PC-3 (cell line): ENCODE measurements around the gene PAQR9. TPM values are rescaled to one million over a fixed set of nuclear protein-coding genes. Genes with fewer than 3 reads are reported as not detected.
"Not testable (repeated sequence)": the region's sequence is repeated elsewhere in the genome, so short reads cannot be mapped to it uniquely, and the experiment has no call there.

Experiments used
- ATAC-seq: fragments of 200-7000 bp; cut with Tn5 transposase; 2 replicates; pipeline ENCODE4 v1.9.1; 2020; ENCODE audit warnings: mild to moderate bottlenecking, moderate library complexity
- BruUV-seq: library from RNA; stranded (reverse); fragments of 400-500 nt; replicated peaks from 2 replicates; lab custom pipeline; 2021; lab: Mats Ljungman, UMichigan
- CTCF ChIA-PET: fragments of 300-600 bp; sonication (Branson Sonifier 250); formaldehyde crosslinking; loops from one replicate; lab custom pipeline; 2022; ENCODE audit warnings: antibody characterized with exemption; lab: Charles Lee
- POLR2A ChIA-PET: fragments of 300-600 bp; sonication (Branson Sonifier 250); formaldehyde crosslinking; loops from one replicate; lab custom pipeline; 2022; ENCODE audit warnings: antibody characterized with exemption; ENCODE audit not compliant: unreplicated experiment; lab: Charles Lee
- DNase-seq: peaks from one replicate; pipeline ENCODE4 v3.0.0-alpha.2; 2015
- H2AFZ ChIP-seq: fragments of 300-600 bp; sonication (generic); 2 replicates; pipeline ENCODE4 v1.6.0; 2016; ENCODE audit warnings: antibody characterized with exemption, low read length
- H3F3A ChIP-seq: fragments of 300-600 bp; sonication (generic); one replicate; pipeline ENCODE4 v1.6.0; 2017; ENCODE audit warnings: antibody characterized with exemption, low read length, control low read depth, mild to moderate bottlenecking; ENCODE audit not compliant: unreplicated experiment
- H3K27ac ChIP-seq: fragments of 300-600 bp; sonication (generic); 2 replicates; pipeline ENCODE4 v1.5.1; 2016; ENCODE audit warnings: mild to moderate bottlenecking, low read length
- H3K27me3 ChIP-seq: fragments of 300-600 bp; sonication (generic); 2 replicates; pipeline ENCODE4 v1.6.1; 2016; ENCODE audit warnings: low read length, mixed read lengths
- H3K36me3 ChIP-seq: fragments of 300-600 bp; sonication (generic); 2 replicates; pipeline ENCODE4 v1.6.1; 2016; ENCODE audit warnings: low read depth, mixed run types, low read length, mixed read lengths
- H3K4me1 ChIP-seq: fragments of 300-600 bp; sonication (generic); 2 replicates; pipeline ENCODE4 v1.5.1; 2016; ENCODE audit warnings: low read length; ENCODE audit not compliant: insufficient read depth
- H3K4me2 ChIP-seq: fragments of 300-600 bp; sonication (generic); 2 replicates; pipeline ENCODE4 v1.6.0; 2016; ENCODE audit warnings: low read length
- H3K4me3 ChIP-seq: fragments of 300-600 bp; sonication (generic); 2 replicates; pipeline ENCODE4 v1.5.1; 2016; ENCODE audit warnings: mild to moderate bottlenecking, low read length, mixed read lengths
- H3K79me2 ChIP-seq: fragments of 300-600 bp; sonication (generic); 2 replicates; pipeline ENCODE4 v1.6.1; 2017; ENCODE audit warnings: low read length, mixed read lengths
- H3K9ac ChIP-seq: fragments of 300-600 bp; sonication (generic); 2 replicates; pipeline ENCODE4 v1.6.0; 2016; ENCODE audit warnings: mild to moderate bottlenecking, low read length
- H3K9me2 ChIP-seq: fragments of 300-600 bp; sonication (generic); replicated peaks from 2 replicates; pipeline ENCODE4 v1.6.1; 2016; ENCODE audit warnings: mixed run types, low read length, mixed read lengths
- H3K9me3 ChIP-seq: fragments of 300-600 bp; sonication (generic); 2 replicates; pipeline ENCODE4 v1.6.1; 2016; ENCODE audit warnings: low read length, mixed read lengths
- H4K20me1 ChIP-seq: fragments of 300-600 bp; sonication (generic); 2 replicates; pipeline ENCODE4 v1.6.1; 2016; ENCODE audit warnings: low read length, mixed read lengths
- CTCF ChIP-seq: fragments of 300-600 bp; sonication (generic); conservative IDR thresholded peaks from 2 replicates; pipeline ENCODE4 v1.5.1; 2017; ENCODE audit warnings: antibody characterized with exemption, low read depth, mild to moderate bottlenecking, low read length
- EZH2 ChIP-seq: fragments of 300-600 bp; sonication (generic); IDR thresholded peaks from one replicate; pipeline ENCODE4 v1.6.1; 2017; ENCODE audit warnings: antibody characterized with exemption, mild to moderate bottlenecking, low read length; ENCODE audit not compliant: unreplicated experiment
- EZH2phosphoT487 ChIP-seq: fragments of 300-600 bp; sonication (generic); IDR thresholded peaks from 2 replicates; pipeline ENCODE4 v1.6.1; 2018; ENCODE audit warnings: mild to moderate bottlenecking, antibody characterized with exemption, low read length, borderline replicate concordance
- intact Hi-C: fragments of 100-400 bp; cut with micrococcal nuclease; formaldehyde crosslinking; loops from 2 replicates; pipeline ENCODE4 v1.9.0; 2023
- total RNA-seq: library from RNA; depleted of rRNA; stranded (reverse); fragments of >200 nt; gene quantifications from 2 replicates; pipeline ENCODE4 v1.2.3, GENCODE V29; 2014

The PAQR9 gene
- total RNA-seq, 1 experiment from 2014 or later = not detected

- peaks cover 3% of the 10 kb centered on the region; the same call in 1 of the 2 replicates for H3K4me1 ChIP-seq
- no peak overlapping the region for H3K4me2 ChIP-seq
- ChIA-PET CTCF (no interaction called here), POLR2A (no interaction called here)
- no peaks in the 10 kb centered on the region for H3K9me3 ChIP-seq
- H3K9me2 ChIP-seq = no peaks in the 10 kb centered on the region
- H3K36me3 ChIP-seq = no peaks in the 10 kb centered on the region
- no TSS peak for BruUV-seq
- intact Hi-C loops = loop anchor here (10.0 kb wide), 1 partner anchor 268 kb away; the partner anchor contains the start of gene TRPC1
- H3K27ac ChIP-seq = no peak overlapping the region
- DNase-seq = no peak
- no peaks in the 10 kb centered on the region for H3F3A ChIP-seq
- H4K20me1 ChIP-seq = no peaks in the 10 kb centered on the region
- H3K27me3 ChIP-seq = no peaks in the 10 kb centered on the region
- H3K79me2 ChIP-seq = no peaks in the 10 kb centered on the region
- H2AFZ ChIP-seq = no peak overlapping the region
- no peak overlapping the region for H3K9ac ChIP-seq
- TF ChIP-seq EZH2 (no peak), EZH2phosphoT487 (no peak), CTCF (no peak)
- ATAC-seq = no peak
- H3K4me3 ChIP-seq = no peak overlapping the region
Observed at GRCh38 chr3:142992323-142992722, 28.8 kb upstream of the PAQR9 start.

- DNase-seq (no peak), ATAC-seq (no peak)
- no peaks in the 10 kb centered on the region for H3K9me3 ChIP-seq
- CTCF ChIA-PET = no interaction called here
- no peaks in the 10 kb centered on the region for H3K9me2 ChIP-seq
- intact Hi-C loops = loop anchor here (10.0 kb wide), 1 partner anchor 266 kb away; the partner anchor contains the start of gene TRPC1
- TF ChIP-seq CTCF = no peak
- no peak for TF ChIP-seq EZH2
- no peak for TF ChIP-seq EZH2phosphoT487
- H3K27ac ChIP-seq = no peak overlapping the region
- BruUV-seq = no TSS peak
- H3K4me3 ChIP-seq = no peak overlapping the region
- no peak overlapping the region for H3K9ac ChIP-seq
- H3F3A ChIP-seq = no peaks in the 10 kb centered on the region
- H3K27me3 ChIP-seq = no peaks in the 10 kb centered on the region
- peaks cover 3% of the 10 kb centered on the region; the same call in 1 of the 2 replicates for H3K4me1 ChIP-seq
- no peak overlapping the region for H2AFZ ChIP-seq
- H3K36me3 ChIP-seq = no peaks in the 10 kb centered on the region
- POLR2A ChIA-PET = no interaction called here
- no peaks in the 10 kb centered on the region for H4K20me1 ChIP-seq
- H3K79me2 ChIP-seq = no peaks in the 10 kb centered on the region
- H3K4me2 ChIP-seq = no peak overlapping the region
Observed at GRCh38 chr3:142990721-142991120, 27.2 kb upstream of the PAQR9 start.

GRCh38 chr3:142988826-142989225, 25.4 kb upstream of the PAQR9 start:
- CTCF ChIA-PET, H3K9me2 ChIP-seq, H3K9ac ChIP-seq, H3K27me3 ChIP-seq, H3K4me3 ChIP-seq, DNase-seq, H3K4me2 ChIP-seq, H3K79me2 ChIP-seq, H3K9me3 ChIP-seq, BruUV-seq, H2AFZ ChIP-seq, POLR2A ChIA-PET, ATAC-seq, H3K36me3 ChIP-seq, H3K4me1 ChIP-seq, H3F3A ChIP-seq, H4K20me1 ChIP-seq, intact Hi-C loops, H3K27ac ChIP-seq: not testable (repeated sequence)

- DNase-seq, H3K27me3 ChIP-seq, intact Hi-C loops, POLR2A ChIA-PET, H3K27ac ChIP-seq, H3K79me2 ChIP-seq, H3K36me3 ChIP-seq, CTCF ChIA-PET, H3F3A ChIP-seq, H3K4me2 ChIP-seq, H3K4me3 ChIP-seq, H3K4me1 ChIP-seq, BruUV-seq, H4K20me1 ChIP-seq, H3K9me2 ChIP-seq, H3K9ac ChIP-seq, ATAC-seq, H3K9me3 ChIP-seq: not testable (repeated sequence)
- H2AFZ ChIP-seq = 0 out of 2 replicates have a peak overlapping the region, but pooled peaks have one; percentile 48
Observed at GRCh38 chr3:142988221-142988620, 24.7 kb upstream of the PAQR9 start.
